Epithelial cell of esophagus (primary cell): ENCODE measurements around the gene CISD3.

ENCODE experiments used
- DNase-seq: peaks from one replicate; pipeline ENCODE4 v3.0.0; 2010; ENCODE audit warnings: low read depth
- H3K4me3 ChIP-seq: 2 replicates; pipeline ENCODE4 v1.5.1; 2011; ENCODE audit warnings: mild to moderate bottlenecking, low read length, control low read depth
- CTCF ChIP-seq: IDR thresholded peaks from 2 replicates; pipeline ENCODE4 v1.5.1; 2011; ENCODE audit warnings: low read depth, mild to moderate bottlenecking, low read length, control low read depth, inconsistent platforms; ENCODE audit not compliant: insufficient read depth; ENCODE audit errors: missing control alignments

The CISD3 gene

GRCh38 chr17:38712593-38712992, 17.5 kb upstream of the CISD3 start:
- no peak for TF ChIP-seq CTCF
- no peak overlapping the region for H3K4me3 ChIP-seq
- no peak for DNase-seq

GRCh38 chr17:38713456-38714075, 16.6 kb upstream of the CISD3 start:
- H3K4me3 ChIP-seq: no peak overlapping the region
- no peak for TF ChIP-seq CTCF
- DNase-seq: no peak

- no peak overlapping the region for H3K4me3 ChIP-seq
These were observed 14.8 kb upstream of the CISD3 start for GRCh38 chr17:38715216-38715943.

GRCh38 chr17:38716368-38717005, 13.7 kb upstream of the CISD3 start:
- TF ChIP-seq CTCF: no peak
- no peak overlapping the region for H3K4me3 ChIP-seq
- no peak for DNase-seq

More at GRCh38 chr17:38715216-38715943, 14.8 kb upstream of the CISD3 start:
- no peak for TF ChIP-seq CTCF
- DNase-seq: no peak

GRCh38 chr17:38717139-38717745, 12.9 kb upstream of the CISD3 start:
- DNase-seq: no peak
- no peak overlapping the region for H3K4me3 ChIP-seq
- TF ChIP-seq CTCF: no peak

GRCh38 chr17:38719289-38719942, 10.7 kb upstream of the CISD3 start:
- no peak for TF ChIP-seq CTCF
- H3K4me3 ChIP-seq: no peak overlapping the region
- DNase-seq: no peak
